Measurements from ENCODE around the gene GRK1.

The GRK1 gene

DNA sequence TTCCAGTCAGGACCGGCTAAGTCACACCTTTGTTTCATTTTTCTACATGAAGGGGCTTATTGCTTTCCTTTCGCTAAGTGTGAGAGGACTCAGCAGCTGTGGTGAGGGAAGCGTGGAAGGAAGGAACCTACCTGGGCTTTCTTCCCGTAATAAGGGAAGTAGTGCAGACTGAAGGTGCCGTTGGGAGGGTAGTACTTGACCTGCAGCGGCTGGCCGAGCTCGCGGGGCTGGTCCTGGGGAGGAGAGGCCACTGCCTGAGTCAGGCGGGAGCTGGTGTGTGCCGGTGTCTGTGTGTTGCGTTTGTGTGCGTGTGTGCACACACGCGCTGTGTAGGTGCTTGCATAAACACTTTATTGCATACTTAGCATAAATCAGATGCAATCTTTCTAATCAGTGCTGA is 16.7 kb upstream of the GRK1 start:
- DNase-seq (ENCODE audit: low read depth): no peak

DNA sequence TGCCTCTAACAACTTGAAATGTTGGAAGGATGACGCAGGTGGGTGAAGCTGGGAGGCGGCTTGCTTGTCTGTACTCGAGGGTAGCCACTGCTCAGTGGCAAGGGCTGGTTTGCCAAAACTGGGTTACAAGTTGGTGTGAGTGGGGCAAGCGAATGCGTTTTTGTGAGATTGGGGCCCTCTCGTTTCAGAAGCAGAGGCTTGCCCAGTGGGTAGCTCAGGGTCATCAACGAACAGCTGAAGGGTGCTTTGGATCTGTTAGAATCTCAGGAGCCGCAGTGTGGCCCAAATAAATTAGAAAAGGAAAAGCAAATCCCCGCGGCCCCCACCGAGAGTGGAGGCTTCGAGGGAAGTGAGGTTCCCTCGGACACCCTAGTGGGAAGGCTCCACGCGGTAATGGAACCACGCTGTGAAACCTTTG is 16.3 kb upstream of the GRK1 start:
- no peak for DNase-seq (ENCODE audit: low read depth)

DNA sequence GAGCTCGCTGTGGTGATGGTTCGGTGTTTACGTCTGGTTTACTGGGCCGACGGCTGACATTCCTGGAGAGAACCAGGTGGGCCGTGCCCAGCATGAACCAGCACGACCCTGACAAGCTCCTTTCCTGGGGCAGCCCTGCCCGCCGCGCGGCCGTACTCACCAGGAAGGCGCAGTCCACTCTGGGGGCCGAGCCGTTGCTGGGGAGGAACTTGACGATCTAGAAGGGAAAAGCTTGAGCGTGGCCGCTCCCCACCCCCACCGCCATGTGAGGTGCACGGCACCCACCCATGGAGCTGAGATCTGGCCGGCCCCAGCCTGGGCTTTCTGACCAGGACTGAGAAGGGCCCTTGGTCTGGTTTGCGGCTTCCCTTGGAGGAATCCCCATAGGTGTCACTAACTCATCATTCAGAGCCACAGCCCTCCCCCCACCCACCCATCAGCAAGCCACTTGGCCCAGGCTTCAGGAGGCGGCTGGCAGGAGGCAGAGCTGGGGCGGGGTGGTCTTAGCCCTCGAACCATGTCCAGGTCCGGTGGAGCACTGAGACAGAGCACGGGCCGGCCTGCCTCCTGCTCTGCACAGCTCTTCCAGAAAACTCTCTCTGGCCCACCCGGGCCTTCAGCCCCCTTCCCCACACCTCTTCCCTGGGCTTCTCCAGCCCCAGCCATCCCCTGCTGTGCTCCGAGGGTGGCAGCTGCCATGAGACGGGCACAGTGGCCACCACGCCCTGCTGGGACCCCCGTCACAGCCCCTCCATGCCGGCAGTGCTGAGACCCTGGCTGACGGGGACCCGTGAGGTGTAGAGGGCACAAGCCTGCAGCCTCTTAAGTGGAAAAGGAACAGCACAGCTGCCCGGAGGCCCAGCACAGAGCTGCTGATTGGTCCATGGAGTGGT is 15.3 kb upstream of the GRK1 start:
- DNase-seq (ENCODE audit: low read depth): no peak

DNA sequence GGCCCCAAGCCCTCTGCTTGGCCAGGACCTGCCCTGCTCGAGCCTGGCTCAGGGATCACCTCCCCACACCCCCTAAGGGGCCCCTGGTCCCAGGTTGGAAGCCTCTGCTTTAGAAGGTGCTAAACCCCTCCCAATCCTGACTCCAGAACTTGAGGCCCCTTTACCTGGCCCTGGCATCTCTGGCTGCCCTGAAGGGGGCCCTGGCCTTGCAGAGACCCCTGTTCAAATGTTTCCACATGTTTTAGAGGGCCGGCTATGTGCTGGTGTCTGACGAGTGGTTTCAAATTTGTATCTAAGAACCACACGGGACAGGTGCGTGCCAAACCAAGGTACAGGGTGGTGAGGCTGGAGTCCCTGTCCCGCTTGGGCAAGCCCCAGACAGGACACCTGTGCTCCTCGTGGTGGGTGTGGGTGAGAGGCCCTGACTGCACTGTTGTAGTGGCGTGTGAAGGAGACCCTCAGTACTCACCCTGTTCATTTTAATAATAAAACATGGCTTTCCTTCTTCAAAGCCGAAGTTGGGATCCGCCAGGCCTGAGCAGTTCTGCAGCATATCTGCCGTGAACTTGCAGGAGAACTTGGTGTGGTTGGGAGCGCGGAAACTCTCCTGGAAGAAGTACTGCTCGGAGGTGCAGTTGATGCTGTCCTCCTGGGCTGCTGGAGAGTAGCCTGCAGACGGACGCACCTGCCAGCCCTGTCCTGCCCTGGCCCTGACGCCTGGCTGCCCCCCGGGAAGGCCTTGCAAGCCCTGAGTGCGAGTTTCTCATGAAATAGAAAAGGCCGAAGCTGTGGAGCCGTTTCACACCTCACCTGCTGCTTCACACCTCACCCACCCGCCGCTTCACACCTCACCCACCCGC is 14.4 kb upstream of the GRK1 start:
- no peak for DNase-seq (ENCODE audit: low read depth)

DNA sequence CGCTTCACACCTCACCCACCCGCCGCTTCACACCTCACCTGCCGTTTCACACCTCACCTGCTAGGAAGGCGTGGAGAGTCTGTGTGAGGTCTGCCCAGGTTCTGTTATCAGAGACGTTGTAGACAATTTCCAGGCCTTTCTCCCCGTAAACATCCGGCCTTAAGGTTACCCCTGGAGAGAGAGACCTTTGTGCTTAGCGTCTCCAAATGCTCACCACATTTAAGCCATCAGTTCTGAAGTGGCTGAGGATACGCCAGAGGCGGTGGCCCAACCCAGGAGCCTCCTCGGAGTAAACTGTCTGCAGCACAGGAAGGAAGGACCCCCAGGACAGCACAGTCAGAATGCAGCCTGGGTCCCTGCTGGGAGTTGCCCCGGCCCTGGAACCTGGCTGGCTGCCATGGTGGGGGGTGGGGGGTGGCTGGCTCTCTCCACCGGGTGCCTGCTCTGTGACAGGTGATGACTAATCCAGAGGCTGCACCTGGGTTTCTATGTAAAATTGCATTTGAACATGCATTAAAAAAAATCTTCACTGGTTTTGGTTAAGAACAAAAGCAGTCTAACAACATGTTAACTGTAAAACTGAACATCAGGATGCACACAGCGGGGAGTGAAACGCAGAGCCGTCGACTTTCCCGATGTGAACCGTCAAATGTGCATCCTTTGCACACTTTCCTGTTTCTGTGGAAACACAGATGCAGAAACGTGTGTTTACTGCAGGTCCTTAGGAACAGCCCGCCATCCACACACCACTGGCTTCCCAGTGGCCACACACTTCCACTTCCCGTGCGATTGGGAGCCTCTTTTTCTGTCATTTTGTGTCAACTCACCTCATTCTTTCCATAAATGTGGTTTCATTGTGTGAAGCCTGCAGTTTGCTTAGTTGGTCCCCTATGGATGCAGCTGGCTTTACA is 13.5 kb upstream of the GRK1 start:
- DNase-seq (ENCODE audit: low read depth): no peak

DNA sequence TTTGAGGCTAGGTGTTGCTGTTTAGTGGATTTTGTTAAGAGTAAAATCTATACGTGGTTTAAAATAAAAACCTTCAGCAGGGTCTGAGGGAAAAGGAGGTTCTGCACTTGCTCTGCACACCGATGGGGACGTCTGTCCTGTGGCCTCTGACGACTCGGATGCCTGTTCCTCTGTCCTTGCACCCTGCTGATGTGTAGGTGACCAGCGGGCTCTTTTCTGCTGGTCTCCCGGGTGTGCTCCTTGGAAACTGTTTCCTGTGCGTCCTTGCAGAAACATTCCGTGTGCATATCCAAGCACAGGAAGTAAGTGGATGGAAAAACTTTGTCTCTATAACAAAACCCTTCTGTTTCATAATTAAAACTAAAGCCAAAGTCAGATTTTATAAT is 12.9 kb upstream of the GRK1 start:
- no peak for DNase-seq (ENCODE audit: low read depth)

DNA sequence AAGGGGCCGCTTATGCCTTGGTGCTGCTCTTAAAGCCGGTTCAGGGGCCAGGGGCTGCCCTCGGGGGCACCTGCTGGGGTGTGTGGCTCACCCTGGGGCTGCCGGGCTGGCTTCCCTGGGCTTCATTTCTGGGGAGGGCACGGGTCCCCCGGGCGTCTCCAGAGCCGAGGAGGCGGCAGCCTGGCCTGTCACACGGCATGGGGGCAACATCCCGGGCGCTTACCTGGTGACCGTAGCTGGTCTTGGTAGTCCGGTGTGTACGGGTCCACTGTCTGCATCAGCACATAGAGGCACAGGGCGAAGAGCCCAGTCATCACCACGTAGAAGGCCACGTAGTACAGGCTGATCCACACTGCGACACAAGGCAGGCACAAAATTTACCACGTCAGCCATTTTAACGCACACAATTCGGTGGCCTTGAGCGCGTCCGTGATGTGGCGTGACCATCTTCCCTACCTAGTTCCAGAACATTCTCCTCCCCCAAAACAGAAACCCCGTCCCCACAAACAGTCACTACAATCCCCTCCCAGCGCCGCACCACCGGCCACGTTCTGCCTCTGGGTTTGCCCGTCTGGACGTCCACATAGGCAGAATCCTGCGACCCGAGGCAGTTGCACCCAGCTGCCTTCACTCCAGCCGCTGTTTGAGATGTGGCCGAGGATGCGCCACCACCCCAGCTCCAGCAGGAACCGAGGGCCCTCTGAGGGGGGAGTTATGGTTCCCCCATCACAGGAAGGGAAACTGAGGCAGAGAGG is 12.3 kb upstream of the GRK1 start:
- DNase-seq (ENCODE audit: low read depth): no peak

DNA sequence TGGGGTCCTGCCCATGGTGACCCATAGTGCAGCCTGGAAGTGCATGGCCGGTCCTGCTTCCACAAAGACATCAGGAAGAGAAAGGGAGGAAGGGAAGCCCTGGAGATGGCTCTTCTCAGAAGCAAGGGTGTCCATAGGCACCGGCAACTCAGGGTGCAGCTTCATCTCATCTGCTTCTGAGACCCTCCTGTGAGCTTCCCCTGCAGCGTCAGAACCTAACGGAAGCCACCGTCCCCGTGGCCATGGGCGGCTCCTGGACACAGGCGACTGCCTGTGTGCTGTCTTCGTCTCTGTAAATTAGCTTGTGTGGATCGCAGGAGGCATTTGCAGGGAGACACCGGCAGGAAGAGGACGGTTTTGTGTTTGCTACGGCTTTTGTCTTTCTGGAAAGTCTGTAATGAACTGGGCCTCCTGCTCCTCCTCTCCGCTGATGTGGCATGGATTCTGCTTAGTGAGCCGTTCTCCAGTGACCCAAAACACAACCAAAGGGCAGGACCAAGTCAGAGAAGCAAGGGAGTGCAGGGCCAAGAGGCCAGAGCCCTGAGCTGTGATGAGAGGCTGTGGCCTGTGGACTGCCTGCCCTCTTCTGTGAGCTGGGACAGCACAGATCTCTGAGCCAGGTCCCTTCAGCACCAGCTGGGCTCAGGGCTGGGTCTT is 11.5 kb upstream of the GRK1 start:
- DNase-seq (ENCODE audit: low read depth): no peak

DNA sequence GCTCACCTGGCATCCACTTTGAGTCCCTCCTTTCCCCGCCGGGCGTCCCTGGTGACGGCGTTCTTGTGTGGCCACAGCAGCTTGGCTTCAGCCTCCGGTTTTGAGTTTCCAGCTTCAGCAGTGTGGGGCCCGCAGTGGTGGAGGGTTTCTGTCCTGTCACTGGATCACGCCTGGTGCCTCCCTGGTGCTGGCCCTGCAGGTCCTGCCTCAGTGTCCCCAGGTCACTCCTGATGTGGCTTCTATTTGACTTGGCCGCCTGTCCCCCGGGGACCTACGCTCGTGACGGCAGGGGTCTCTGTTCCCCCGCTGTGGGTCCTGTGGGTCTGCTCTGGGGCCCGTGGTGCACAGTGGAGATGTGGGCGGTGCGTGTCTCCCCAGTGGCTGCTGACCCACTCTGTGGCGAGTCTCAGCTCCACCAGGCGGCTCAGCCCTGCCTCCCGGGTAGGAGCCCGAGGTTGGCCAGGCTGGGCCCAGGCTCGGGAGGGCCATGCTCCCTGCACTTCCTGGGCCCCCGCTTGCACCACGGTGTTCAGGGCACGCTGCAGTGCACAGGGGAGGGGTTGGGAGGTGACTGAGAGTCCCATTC is 10.9 kb upstream of the GRK1 start:
- DNase-seq (ENCODE audit: low read depth): no peak

DNA sequence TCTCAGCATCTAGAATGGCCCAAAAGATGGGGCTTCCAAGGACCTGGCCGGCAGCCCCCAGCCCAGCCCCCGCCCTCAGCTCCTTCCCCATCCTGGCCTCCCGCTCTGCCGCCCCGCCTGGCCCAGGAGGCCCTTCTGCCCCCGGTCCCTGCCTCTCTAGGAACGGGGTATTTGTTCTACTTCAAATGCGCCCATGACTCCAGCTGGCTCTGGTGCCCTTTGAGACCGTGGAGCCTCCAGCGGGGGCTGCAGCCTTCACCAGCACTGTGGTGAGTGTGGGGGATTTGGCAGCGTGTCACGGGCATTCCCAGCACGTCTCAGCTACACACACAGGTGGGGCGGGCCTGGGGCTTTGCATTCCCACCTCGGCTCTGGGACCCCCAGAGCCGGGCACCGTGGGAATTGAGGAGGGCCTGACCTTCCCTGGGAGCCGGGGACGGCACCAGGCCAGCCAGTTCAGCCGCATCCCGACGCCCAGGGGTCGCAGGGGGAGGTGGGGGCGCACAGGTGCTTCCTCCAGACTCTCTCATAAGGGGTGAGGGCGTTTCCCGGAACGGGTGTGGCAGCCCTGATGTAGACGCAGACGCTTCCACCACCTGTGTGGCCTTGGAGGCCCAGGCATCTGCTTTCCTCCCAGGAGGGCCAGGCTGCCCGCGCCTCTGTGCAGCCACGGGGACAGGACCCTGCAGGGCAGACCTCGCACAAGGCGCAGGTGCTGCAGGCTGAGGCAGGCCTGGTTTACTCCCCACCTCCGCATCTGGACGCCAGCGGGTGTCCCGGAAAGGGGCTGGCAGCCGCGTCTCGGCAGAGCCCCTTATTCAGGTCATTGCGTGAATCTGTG is 10.0 kb upstream of the GRK1 start:
- no peak for DNase-seq (ENCODE audit: low read depth)

DNA sequence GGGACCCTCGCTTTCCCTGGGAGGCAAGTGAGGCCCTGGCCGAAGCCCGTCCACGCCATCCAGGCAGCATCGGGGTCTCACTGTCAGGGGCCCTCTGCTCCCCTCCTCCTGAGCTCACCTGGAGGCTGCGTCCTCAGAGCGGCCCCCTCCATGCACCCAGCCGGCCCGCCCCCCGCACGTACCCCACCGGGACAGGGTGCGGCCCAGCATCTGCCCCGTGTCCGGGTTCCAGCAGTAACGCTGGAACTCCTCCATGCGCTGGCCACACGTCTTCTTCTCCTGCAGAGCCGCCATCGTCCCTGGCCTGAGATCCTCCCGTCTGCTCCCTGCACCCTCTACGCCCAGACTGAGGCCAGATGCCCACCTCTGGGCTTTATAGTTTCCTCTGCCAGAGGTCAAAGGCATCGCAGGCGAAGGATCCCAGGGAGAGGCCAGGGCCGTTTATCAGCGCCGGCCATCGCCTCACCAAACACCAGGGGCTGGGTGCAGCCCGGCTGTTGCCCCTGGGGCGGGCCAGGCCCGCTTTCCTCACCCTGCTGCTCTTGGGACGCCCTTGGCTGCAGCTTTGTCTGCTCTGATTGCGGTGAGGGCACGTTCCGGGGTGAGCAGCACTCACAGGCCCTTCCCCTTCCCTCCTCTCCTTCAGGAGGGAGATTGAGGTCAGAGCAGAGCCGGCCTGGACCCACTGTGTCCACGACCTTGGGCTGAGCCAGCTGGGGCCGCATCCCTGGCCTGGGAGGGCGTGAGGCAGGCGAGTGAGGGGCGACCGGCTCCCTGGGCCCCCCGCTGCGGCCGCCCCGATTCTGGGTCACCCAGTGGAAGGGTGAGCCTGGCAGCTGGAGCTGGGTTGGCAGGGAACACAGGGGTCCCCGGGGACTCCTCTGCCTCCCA is 8.9 kb upstream of the GRK1 start, which contains the start of gene ATP4B:
Gene ATP4B (minus strand): TSS at position 348 of the 891 bp plus-strand sequence. CDS start 54 bp downstream, at position 294.
- no peak for DNase-seq (ENCODE audit: low read depth)

DNA sequence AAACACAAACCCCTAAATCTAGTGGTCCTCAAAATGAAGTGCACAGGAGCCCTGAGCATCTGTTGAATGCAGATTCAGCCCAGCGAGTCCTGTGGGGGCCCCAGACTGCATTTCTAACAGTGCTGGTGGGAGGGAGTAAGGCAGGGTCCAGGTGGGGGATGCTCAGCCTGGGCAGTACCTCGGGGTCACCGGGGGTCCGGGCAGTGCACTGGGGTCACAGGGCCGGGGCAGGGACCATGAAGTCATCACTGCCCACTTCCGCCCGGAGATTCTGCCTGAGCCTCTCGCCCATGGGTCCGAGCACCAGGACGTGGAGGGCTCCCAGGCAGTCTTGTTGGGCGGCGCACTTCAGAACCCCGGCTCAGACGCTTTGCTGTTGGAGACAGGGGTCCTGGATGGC is 8.2 kb upstream of the GRK1 start:
- no peak for DNase-seq (ENCODE audit: low read depth)

DNA sequence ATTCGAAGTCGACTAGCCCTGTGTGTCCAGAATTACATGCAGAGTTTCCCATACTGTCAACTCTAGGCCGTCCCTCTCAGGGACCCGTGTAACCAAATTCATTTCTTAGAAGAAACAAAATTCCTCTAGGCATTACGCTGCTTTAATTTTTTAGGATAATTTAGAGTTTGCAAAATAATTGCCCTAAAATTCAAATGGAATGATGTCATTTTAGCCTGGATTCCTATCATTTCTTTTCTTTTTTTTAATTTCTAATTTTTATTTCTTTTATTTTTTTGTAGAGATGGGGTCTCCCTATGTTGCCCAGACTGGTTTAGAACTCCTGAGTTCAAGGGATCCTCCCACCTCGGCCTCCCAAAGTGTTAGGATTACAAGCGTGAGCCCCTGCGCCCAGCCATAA is 7.7 kb upstream of the GRK1 start:
- no peak for DNase-seq (ENCODE audit: low read depth)

DNA sequence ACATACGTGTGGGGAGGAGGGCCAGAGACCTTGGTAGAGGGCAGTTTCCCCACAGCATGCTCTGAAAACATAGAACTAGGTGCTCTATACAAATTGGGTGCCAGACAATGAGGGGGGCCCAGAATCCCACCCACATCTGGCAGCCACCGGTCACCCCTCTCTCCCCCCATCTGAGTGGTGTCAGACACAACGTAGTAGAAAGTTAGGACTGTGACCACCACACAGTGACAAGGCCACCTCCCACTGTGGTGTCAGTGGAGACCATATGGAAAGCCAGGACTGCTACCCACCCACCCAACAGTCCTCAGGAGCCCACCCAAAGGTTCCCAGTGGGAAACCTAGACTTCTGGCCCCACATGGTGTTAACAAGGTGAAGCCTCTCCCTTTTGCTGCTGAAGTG is 7.0 kb upstream of the GRK1 start:
- no peak for DNase-seq (ENCODE audit: low read depth)

DNA sequence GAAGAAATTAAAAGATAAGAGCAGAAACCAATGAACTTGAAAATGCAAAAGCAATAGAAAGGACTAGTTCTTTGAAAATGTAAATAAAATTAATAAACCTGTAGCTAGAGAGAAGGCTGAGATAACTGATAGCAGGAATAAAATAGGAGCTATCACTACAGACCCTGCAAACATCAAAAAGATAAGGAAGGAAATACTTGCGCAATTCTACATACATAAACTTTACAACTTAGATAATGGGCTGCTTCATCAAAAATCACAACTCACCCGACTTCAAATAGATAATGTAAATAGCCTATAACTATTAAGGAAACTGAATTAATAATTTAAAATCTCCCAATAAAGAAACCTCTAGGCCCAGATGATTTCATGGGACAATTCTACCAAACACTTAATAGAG is 5.5 kb upstream of the GRK1 start:
- no peak for DNase-seq (ENCODE audit: low read depth)

DNA sequence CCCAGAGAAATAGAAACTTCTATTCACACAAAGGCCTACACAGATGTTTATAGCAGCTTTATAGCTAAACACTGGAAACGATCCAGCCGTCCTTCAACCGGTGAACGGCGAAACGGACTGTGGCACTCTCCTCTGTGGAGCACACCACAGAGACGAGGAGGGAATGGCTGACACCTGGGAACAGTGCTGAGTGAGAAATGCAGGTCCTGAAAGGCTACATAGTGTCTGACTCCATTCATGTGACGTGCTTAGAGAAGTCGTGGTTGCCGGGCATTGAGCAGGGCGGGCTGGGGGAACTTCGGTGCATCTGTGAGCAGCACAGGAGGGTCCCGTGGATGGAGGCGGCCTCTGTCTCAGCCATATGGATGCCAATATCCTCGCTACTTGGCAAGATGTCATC is 3.1 kb upstream of the GRK1 start:
- DNase-seq (ENCODE audit: low read depth): no peak

DNA sequence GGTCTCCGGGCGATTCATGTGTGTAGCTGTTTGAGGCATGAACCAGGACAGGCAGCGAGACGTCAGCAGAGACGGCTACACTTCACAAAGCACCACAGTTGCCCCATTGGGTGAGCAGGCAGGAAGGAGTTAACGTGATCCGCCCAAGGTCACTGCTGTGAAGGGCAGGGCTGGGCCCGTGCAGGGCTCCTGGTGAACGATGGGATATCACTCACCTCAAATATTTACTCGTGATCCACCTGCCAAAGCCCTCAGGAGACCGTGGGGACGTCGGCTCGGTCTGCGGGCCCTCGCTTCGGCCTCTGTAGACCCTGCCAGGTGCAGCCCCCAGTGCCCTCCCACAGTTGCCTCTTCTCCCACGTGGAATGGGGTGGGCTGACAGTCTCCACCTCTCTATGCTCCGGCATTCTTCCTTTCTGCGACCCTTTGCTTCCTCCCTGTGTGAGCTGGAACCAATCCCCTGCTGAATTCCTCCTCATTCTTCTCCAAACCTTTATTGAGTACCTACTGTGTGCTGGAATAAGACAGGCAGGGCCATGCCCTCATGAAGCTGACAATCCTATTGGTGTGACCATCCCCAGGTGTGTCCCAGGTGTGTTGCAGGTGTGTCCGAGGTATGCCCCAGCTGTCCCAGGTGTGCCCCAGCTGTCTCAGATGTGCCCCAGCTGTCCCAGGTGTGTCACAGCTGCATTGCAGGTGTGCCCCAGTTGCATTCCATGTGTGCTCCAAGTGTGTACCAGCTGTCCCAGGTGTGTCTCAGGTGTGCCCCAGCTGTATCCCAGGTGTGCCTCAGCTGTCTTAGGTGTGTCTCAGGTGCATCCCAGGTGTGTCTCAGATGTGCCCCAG is 2.0 kb upstream of the GRK1 start:
- DNase-seq (ENCODE audit: low read depth): no peak
